T-helper 2 cell treated with Interferon-gamma antibody and Interleukin-4, amounts not matched to agents 5 μg/mL and 100 μg/mL, for 36 hours (primary cell): ENCODE measurements around the gene ITPR2.

ENCODE experiments used
- DNase-seq: peaks from one replicate; pipeline ENCODE4 v3.0.0; 2021; ENCODE audit warnings: low spot score
- H3K27ac Mint-ChIP-seq: one replicate; pipeline ENCODE4 v1.8.0; 2021; ENCODE audit warnings: mild to moderate bottlenecking, mixed read lengths
- H3K27me3 Mint-ChIP-seq: one replicate; pipeline ENCODE4 v1.8.0; 2021; ENCODE audit warnings: low read depth, mixed read lengths
- H3K36me3 Mint-ChIP-seq: one replicate; pipeline ENCODE4 v1.8.0; 2021; ENCODE audit warnings: low read depth, mixed read lengths
- H3K4me1 Mint-ChIP-seq: one replicate; pipeline ENCODE4 v1.8.0; 2021; ENCODE audit warnings: low read depth, mixed read lengths
- H3K4me3 Mint-ChIP-seq: one replicate; pipeline ENCODE4 v1.8.0; 2022; ENCODE audit warnings: mild to moderate bottlenecking, moderate library complexity, mixed read lengths
- H3K9me3 Mint-ChIP-seq: one replicate; pipeline ENCODE4 v1.8.0; 2021; ENCODE audit warnings: mixed read lengths

Gene ITPR2

DNA sequence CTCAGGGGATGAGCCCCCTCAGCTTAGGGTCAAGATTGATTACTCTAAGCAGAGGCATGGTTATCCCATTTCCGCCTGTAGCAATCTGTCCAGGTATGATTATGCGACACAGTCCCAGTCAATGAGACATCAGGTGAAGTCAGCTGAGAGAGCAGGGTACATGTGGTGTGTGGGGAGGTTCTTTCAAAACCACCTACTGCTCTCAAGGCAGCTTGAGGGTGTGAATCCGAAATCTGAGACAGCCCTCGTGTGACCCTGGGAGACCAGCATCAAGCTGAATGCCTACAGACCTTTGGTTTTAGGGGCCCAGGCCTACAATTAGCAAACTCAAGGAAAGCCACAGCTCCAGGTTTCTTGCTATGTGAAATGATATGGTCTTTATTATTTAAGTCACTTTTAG, 275.7 kb downstream of the ITPR2 start:
- H3K27ac Mint-ChIP-seq: no peak overlapping the region
- H3K9me3 Mint-ChIP-seq: no peaks in the 10 kb centered on the region
- H3K4me3 Mint-ChIP-seq: no peak overlapping the region
- no peaks in the 10 kb centered on the region for H3K27me3 Mint-ChIP-seq
- H3K4me1 Mint-ChIP-seq: peaks cover 10% of the 10 kb centered on the region
- no peak for DNase-seq
- H3K36me3 Mint-ChIP-seq: peaks cover 9% of the 10 kb centered on the region

GRCh38 chr12:26556916-26557315, 276.1 kb downstream of the ITPR2 start:
- H3K9me3 Mint-ChIP-seq: no peaks in the 10 kb centered on the region
- H3K36me3 Mint-ChIP-seq: peaks cover 7% of the 10 kb centered on the region
- no peak overlapping the region for H3K4me3 Mint-ChIP-seq
- H3K4me1 Mint-ChIP-seq: peaks cover 10% of the 10 kb centered on the region
- no peaks in the 10 kb centered on the region for H3K27me3 Mint-ChIP-seq
- DNase-seq: no peak
- no peak overlapping the region for H3K27ac Mint-ChIP-seq

DNA sequence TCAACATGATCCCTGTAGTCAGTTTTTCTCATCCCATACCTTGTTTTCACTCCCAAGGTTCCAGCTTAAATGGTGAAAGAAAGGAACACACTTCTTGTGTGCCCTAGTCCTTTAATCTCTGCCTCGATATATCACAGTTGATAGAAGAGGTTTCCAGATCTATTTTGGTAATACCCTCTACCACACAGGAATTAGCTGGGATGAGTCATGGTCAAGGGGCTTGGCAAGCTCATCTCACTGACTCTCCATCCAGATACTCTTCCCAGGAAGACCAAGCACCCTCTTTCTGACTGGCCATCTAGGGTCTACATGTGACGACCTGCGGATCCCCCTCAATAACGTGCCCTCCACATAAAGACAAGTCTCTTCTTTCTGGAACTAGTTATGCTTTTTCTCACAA, 277.9 kb downstream of the ITPR2 start:
- H3K9me3 Mint-ChIP-seq: no peaks in the 10 kb centered on the region
- H3K27ac Mint-ChIP-seq: no peak overlapping the region
- H3K4me3 Mint-ChIP-seq: no peak overlapping the region
- DNase-seq: no peak
- H3K4me1 Mint-ChIP-seq: peaks cover 12% of the 10 kb centered on the region
- peaks cover 10% of the 10 kb centered on the region for H3K36me3 Mint-ChIP-seq
- no peaks in the 10 kb centered on the region for H3K27me3 Mint-ChIP-seq

DNA sequence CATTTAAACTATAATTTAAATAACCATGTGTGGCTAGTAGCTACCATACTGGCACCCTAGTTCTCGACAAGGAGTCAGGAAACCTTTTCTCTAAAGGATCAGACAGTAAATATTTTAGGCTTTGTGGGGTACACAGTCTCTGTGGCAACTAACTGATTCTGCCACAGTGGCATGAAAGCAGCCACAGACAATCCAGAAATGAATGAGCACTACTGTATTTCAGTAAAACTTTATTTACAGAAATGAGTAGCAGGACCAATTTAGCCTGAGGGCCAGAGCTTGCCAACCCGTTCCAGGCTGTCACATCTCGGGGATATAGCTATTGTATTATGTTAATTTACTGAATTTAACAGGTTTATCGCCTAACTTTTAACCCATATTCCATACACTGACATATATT, 278.7 kb downstream of the ITPR2 start:
- H3K36me3 Mint-ChIP-seq: peaks cover 10% of the 10 kb centered on the region
- no peak overlapping the region for H3K4me3 Mint-ChIP-seq
- peaks cover 12% of the 10 kb centered on the region for H3K4me1 Mint-ChIP-seq
- H3K27ac Mint-ChIP-seq: no peak overlapping the region
- H3K27me3 Mint-ChIP-seq: no peaks in the 10 kb centered on the region
- no peaks in the 10 kb centered on the region for H3K9me3 Mint-ChIP-seq
- no peak for DNase-seq

- Mint-ChIP-seq H3K36me3 (peaks cover 17% of the 10 kb centered on the region), H3K9me3 (peaks cover under 1% of the 10 kb centered on the region), H3K27ac (no peak overlapping the region), H3K4me3 (no peak overlapping the region), H3K4me1 (peaks cover 12% of the 10 kb centered on the region), H3K27me3 (no peaks in the 10 kb centered on the region)
- no peak for DNase-seq
Observed at GRCh38 chr12:26551385-26551784, 281.6 kb downstream of the ITPR2 start.

- DNase-seq: no peak
- Mint-ChIP-seq H3K4me1 (peaks cover 1% of the 10 kb centered on the region), H3K27me3 (no peaks in the 10 kb centered on the region), H3K9me3 (peaks cover 4% of the 10 kb centered on the region), H3K36me3 (peaks cover 19% of the 10 kb centered on the region), H3K4me3 (no peak overlapping the region), H3K27ac (no peak overlapping the region)
Observed at GRCh38 chr12:26548227-26548626, 284.8 kb downstream of the ITPR2 start.

- peaks cover 16% of the 10 kb centered on the region for H3K36me3 Mint-ChIP-seq
Observed at GRCh38 chr12:26546535-26547314, 286.3 kb downstream of the ITPR2 start.

GRCh38 chr12:26539131-26539530, 293.9 kb downstream of the ITPR2 start:
- H3K27ac Mint-ChIP-seq: no peak overlapping the region
- no peaks in the 10 kb centered on the region for H3K27me3 Mint-ChIP-seq
- no peak for DNase-seq
- H3K36me3 Mint-ChIP-seq: peaks cover 7% of the 10 kb centered on the region
- H3K4me1 Mint-ChIP-seq: no peaks in the 10 kb centered on the region
- no peak overlapping the region for H3K4me3 Mint-ChIP-seq
- H3K9me3 Mint-ChIP-seq: no peaks in the 10 kb centered on the region

More at GRCh38 chr12:26546535-26547314, 286.3 kb downstream of the ITPR2 start:
- Mint-ChIP-seq H3K27ac (no peak overlapping the region), H3K9me3 (peaks cover 4% of the 10 kb centered on the region), H3K4me1 (no peaks in the 10 kb centered on the region), H3K4me3 (no peak overlapping the region), H3K27me3 (no peaks in the 10 kb centered on the region)
- DNase-seq: no peak

DNA sequence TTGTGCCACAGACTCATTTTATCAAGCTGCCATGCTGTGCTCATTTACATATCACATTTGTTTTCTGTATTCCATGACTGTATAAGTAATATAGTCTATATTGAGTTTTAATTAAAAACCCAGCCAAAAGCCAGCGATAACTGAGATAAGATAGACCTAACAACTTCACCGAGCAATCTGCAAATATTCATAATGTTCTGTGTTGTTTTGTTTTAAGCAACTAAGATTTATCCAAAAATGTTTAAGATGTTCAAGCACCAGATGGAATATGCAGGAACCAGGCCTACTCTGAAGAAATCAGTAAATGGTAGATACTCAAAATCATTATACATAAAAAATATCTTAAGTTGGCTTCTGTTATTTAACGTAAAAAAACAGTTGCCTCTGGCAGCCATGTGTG, 295.3 kb downstream of the ITPR2 start:
- Mint-ChIP-seq H3K4me1 (no peaks in the 10 kb centered on the region), H3K36me3 (peaks cover 7% of the 10 kb centered on the region), H3K27ac (no peak overlapping the region), H3K9me3 (no peaks in the 10 kb centered on the region), H3K27me3 (no peaks in the 10 kb centered on the region), H3K4me3 (no peak overlapping the region)
- DNase-seq: no peak

GRCh38 chr12:26537126-26537525, 295.9 kb downstream of the ITPR2 start:
- no peaks in the 10 kb centered on the region for H3K4me1 Mint-ChIP-seq
- H3K36me3 Mint-ChIP-seq: peaks cover 7% of the 10 kb centered on the region
- H3K4me3 Mint-ChIP-seq: no peak overlapping the region
- no peaks in the 10 kb centered on the region for H3K27me3 Mint-ChIP-seq
- H3K27ac Mint-ChIP-seq: no peak overlapping the region
- no peaks in the 10 kb centered on the region for H3K9me3 Mint-ChIP-seq
- DNase-seq: no peak

- Mint-ChIP-seq H3K4me1 (no peaks in the 10 kb centered on the region), H3K27me3 (no peaks in the 10 kb centered on the region), H3K27ac (no peak overlapping the region), H3K36me3 (peaks cover 7% of the 10 kb centered on the region), H3K9me3 (no peaks in the 10 kb centered on the region), H3K4me3 (no peak overlapping the region)
- DNase-seq: no peak
Observed at GRCh38 chr12:26535826-26536225, 297.2 kb downstream of the ITPR2 start.

DNA sequence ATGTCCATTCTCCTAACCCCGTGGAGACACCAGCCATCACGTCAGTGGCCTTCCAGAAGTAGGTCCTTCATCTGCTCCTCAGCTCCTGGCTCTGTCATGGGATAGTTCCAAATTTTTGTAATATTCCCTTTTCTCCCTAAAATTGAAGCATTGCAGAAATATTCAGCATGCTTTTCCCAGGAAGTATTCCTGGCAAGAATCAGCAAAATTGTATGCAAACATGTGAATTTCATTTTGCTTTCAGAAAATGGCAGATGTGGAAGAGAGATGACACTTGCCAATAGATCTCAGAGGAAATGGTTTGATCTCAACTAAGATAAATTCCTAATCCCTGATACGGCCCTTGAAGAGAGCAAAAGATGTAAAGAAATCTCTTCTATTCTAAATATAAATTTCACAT, 298.9 kb downstream of the ITPR2 start:
- no peak overlapping the region for H3K4me3 Mint-ChIP-seq
- H3K27ac Mint-ChIP-seq: no peak overlapping the region
- no peaks in the 10 kb centered on the region for H3K9me3 Mint-ChIP-seq
- no peaks in the 10 kb centered on the region for H3K27me3 Mint-ChIP-seq
- peaks cover 7% of the 10 kb centered on the region for H3K36me3 Mint-ChIP-seq
- no peaks in the 10 kb centered on the region for H3K4me1 Mint-ChIP-seq
- no peak for DNase-seq

DNA sequence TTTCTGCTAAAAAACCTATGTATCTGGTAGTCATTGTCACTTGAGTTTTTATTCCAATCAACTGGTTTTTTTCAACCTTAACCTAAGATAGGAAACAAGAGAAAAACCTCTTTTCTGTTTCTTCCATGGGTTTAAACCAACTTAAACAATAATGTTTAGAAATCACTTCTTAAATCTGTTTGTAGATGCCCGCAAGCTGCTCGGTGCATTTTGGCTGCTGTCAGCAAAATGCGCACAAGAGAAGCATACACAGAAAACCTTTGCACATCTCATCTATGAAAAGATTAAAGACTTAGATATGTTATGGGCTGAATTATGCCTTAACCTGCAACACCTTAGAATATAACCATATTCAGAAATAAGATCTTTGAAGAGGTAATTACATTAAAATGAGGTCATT, 299.8 kb downstream of the ITPR2 start:
- no peaks in the 10 kb centered on the region for H3K4me1 Mint-ChIP-seq
- no peak for DNase-seq
- no peak overlapping the region for H3K27ac Mint-ChIP-seq
- H3K27me3 Mint-ChIP-seq: no peaks in the 10 kb centered on the region
- H3K36me3 Mint-ChIP-seq: peaks cover 7% of the 10 kb centered on the region
- H3K9me3 Mint-ChIP-seq: no peaks in the 10 kb centered on the region
- no peak overlapping the region for H3K4me3 Mint-ChIP-seq

DNA sequence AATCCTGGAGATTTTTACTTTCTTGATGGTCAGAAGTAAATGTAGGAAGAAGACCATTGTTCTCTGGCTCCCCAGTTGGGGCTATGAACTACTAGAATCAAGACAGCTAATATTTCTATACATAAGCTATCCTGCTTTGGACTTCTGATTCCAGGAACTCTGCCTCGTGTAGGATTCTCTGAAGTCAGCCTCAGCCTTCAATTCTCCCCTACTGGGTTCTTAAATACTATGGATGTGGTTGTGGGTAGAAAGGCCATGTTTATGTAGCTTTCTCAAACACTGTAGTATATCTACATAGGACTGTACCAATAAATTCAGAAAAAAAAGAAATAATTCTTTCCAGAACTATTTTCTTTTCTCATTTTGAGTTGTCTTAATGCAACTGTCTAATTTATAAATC, 302.5 kb downstream of the ITPR2 start:
- no peak for DNase-seq
- no peak overlapping the region for H3K4me3 Mint-ChIP-seq
- no peak overlapping the region for H3K27ac Mint-ChIP-seq
- peaks cover 12% of the 10 kb centered on the region for H3K36me3 Mint-ChIP-seq
- H3K27me3 Mint-ChIP-seq: no peaks in the 10 kb centered on the region
- H3K9me3 Mint-ChIP-seq: peaks cover 12% of the 10 kb centered on the region
- H3K4me1 Mint-ChIP-seq: no peaks in the 10 kb centered on the region

- Mint-ChIP-seq H3K4me1 (no peaks in the 10 kb centered on the region), H3K27me3 (no peaks in the 10 kb centered on the region), H3K4me3 (no peak overlapping the region), H3K27ac (no peak overlapping the region), H3K36me3 (peaks cover 12% of the 10 kb centered on the region), H3K9me3 (peaks cover 18% of the 10 kb centered on the region)
- no peak for DNase-seq
Observed at GRCh38 chr12:26528943-26529342, 304.1 kb downstream of the ITPR2 start.
